ENCODE data around the gene MCF2L.

MCF2L gene

DNA sequence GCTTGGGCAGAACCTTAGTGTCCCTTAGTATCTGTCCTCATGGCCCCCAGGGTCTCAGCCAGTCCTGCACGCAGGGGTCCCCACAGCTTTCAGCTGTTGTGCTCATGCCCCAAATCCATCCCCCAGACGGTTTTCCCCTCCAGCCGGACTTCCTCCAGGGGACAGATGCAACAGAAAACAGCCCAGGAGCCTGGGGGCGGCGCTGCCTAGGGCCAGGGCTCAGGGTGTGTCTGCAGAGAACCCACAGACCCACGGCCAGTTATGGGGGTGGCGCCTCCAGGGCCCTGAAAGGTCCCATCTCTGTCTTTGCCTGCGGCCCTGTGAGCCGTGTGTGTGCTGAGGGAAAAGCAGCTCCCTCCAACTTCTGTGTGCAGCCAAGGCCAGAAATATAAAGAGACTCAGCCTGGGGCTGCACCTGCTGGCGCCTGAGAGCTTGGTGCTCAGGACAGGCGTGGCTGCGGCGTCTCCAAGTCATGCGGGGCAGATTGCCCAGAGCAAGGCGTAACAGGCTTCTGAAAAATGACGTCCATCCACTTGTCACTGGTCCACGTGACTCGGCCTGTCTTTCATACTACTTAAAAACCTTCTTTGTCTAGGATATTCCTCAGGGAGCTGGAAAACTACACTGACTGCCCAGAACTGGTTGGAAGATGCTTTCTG is 114.5 kb downstream of the MCF2L start:
- no peak for DNase-seq (ENCODE audit: low read depth)

DNA sequence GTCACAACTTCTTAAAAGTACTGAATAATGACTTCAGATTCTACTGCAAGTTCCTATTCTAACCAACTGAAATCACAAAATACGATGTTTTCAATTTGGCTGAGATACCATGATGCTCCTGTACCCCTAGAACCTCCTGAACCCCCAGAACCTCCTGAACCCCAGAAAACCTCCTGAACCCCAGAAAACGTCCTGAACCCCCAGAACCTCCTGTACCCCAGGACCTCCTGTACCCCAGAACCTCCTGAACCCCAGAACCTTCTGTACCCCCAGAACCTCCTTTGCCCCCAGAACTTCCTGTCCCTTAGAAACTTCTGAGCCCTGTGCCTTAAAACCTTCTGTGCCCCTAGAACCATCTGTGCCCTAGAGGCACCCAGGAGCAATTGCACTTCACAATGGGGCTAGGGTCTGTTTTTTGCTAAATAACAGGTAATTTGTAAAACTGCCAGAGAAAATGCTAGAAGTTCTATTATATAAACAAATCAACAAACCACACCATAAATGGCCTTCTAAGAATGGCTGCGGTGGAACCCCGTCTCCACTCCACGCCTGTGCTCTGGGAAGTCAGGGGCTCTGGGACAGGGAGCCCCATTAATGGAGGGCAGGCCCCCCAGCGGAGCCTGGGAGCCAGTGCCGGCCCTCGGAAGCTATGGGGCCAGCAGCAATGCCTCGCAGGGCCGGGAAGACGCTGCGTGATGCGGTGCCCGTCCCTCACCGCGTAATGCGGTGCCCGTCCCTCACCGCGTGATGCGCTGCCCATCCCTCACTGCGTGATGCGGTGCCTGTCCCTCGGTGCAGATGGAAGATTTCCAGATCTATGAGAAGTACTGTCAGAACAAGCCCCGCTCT is 115.3 kb downstream of the MCF2L start:
- no peak for DNase-seq (ENCODE audit: low read depth)

DNA sequence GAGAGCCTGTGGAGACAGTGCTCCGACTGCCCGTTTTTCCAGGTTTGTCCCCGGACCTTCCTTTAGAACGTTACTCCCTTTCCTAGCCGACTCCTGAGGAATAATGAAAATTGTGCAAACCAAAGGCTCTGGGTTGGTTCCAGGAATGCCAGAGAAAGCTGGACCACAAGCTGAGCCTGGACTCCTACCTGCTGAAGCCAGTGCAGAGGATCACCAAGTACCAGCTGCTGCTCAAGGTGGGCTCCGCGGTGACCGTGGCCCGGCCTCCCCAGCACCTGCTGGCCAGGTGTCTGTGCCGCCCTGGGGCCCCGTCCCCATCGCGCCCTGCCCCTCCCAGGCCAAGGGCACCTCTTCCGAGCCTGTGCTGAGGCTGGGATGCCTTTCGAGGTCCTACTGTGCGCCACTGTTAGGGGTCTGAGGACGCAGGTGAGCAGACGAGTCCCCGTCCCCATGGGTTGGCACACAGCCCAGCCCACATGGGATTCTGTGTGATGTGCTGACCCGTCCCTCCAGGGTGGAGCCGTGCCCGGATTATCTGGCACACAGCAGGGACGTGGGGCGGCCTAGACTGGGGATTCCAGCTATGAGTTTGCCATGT is 116.0 kb downstream of the MCF2L start:
- no peak for DNase-seq (ENCODE audit: low read depth)

GRCh38 chr13:113086031-113086750 is 117.2 kb downstream of the MCF2L start:
- no peak for DNase-seq (ENCODE audit: low read depth)

- DNase-seq (ENCODE audit: low read depth) = no peak
Measured at GRCh38 chr13:113086991-113087922, 118.2 kb downstream of the MCF2L start.

DNA sequence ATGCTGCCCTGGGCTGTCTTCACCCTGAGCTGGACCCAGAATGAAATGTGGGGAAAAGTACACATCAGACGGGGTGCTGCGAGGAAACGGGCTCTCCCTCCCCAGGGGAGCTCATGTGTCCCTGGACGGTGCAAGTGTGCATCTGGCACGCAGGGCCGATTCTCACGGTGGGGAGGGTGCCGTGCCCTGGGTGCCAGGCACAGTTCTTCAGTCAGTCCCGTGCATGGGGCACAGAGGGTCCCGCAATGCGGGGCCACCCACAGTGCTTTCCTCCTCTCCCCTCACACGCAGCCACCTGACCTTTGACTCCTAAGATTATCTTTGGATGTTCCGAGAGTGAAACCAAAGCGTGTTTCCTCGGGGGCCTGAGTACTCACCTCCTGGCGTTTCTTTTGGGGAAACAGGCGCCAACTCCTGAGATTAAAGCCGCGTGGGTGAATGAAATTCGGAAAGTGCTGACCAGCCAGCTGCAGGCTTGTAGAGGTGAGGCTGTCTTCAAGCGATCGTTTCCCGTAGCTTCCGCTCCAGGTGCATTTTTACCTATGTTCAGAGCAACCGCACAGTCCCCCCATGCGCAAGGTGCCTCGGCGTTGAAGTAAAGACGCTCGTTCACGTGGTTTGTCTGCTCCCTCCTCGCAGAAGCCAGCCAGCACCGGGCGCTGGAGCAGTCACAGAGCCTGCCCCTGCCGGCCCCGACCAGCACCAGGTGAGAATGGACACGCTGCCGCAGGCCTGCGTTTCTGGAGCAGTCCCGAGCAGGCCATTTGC is 119.1 kb downstream of the MCF2L start:
- DNase-seq (ENCODE audit: low read depth) = no peak

GRCh38 chr13:113088691-113089020 is 119.6 kb downstream of the MCF2L start:
- no peak for DNase-seq (ENCODE audit: low read depth)

DNA sequence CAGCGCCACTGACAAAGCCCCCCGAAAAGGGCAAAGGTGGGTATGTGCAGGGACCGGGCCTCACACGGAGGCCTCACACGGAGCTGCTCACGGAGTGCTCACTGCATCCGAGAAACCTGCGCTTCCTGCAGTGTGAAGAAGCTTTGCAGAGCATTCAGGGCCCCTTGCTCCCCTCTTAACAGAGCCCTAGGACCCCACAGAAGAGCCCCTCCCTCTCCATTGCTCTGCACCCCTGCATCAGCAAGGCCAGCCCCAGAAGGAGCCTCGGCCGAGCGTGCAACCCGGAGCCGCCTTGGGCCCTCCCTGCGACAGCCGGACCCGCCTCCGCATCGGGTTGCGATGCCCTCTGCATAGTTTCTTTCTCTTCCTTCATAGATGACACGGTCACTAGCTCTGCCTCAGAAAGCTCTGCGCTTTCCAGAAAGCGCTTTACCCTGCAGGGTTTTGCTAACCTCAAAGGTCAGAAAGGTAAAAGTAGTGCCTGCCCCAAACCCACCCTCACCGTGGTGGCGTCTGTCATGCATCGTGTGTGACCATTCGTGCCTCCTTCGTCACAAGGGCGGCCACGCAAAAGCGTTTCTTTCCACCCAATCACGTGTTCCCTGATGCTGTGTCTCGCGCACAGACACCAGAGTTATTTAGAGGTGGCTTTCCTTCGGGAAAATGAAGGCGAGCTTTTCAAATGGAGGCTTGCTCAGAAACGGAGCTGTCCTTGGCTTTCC is 120.8 kb downstream of the MCF2L start:
- no peak for DNase-seq (ENCODE audit: low read depth)

GRCh38 chr13:113090415-113090770 is 121.4 kb downstream of the MCF2L start:
- no peak for DNase-seq (ENCODE audit: low read depth)

DNA sequence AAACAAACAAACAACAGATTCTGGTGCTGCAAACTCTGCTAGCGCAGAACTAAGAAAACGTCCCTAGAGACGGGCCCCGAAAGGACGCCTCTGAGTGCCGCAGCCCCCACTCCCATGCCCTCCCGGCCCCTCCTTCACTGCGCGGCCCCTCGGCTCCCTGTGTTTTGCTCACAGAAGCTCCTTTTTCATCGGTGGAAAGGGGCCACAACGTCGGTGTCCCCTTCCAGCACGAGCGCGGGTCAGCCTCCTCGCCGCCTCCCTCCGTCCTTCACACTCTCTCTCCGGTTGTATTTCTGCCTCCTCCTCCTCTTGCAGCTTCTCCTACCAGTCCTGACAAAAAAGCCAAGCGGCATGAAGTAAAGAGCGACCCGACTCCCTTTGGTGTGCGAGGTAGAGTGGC is 121.8 kb downstream of the MCF2L start:
- DNase-seq (ENCODE audit: low read depth) = no peak

DNA sequence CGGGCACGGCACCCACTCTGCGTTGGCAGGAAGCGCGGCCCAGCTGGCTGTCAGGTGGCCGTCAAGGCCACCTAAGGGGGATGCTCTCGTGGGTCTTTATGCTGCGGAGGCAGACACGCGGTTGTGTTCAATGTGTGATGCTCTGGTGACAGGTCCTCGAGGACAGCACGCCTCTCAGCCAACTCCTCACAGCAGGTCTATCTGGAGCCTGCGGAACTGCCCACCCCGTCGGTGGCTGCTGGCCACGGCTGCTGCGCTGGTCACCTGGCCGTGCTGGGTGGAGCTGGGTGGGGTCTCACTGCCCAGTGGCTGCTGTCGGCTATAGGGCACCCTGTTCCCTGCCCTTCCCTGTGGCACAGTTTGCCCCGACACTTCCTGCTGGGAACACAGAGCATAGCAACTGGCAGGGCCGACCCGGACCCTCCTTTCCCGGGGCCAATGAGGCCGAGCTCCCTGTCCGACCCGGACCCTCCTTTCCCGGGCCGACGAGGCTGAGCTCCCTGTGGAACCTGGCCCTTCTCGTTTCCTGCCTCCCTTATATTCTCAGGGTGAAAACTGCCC is 122.3 kb downstream of the MCF2L start:
- no peak for DNase-seq (ENCODE audit: low read depth)

DNA sequence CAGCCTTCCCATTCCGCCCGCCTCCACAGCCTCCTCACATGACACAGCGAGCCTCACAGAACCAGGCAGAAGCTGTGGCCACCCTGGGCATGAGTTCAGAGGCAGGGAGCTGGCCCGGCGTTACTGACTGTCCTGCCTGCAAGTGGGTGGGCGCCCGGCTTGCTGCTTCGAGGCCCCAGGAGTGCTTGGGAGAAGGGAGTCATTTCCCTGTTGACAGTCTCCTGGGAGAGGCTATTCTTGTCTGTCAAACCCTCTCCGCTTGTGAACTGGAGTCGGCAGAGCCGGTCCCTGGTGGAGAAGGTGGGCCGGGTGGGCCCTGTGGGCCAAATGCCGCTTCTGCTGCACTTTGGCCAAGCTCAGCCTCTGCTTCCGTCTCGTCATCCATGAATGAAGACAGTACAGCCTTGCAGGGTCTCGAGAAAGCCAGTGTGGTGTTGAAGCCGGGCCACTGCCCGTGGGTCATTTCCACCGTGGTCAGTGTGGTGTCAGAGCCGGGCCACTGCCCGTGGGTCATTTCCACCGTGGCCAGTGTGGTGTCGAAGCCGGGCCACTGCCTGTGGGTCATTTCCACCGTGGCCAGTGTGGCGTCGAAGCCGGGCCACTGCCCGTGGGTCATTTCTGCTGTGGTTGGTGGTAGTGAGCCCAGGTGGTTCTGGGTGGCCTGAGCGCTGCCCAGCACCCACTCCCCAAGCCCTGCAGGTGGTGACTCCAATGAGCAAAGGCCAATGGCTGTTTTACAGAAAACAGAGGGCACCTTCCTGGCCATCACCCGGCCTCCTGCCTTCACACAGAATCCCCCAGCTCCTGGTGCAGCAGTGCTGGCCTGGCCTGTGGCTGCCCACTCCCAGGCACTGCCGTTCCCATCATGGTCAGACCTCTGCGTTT is 123.1 kb downstream of the MCF2L start:
- DNase-seq (ENCODE audit: low read depth) = no peak

DNA sequence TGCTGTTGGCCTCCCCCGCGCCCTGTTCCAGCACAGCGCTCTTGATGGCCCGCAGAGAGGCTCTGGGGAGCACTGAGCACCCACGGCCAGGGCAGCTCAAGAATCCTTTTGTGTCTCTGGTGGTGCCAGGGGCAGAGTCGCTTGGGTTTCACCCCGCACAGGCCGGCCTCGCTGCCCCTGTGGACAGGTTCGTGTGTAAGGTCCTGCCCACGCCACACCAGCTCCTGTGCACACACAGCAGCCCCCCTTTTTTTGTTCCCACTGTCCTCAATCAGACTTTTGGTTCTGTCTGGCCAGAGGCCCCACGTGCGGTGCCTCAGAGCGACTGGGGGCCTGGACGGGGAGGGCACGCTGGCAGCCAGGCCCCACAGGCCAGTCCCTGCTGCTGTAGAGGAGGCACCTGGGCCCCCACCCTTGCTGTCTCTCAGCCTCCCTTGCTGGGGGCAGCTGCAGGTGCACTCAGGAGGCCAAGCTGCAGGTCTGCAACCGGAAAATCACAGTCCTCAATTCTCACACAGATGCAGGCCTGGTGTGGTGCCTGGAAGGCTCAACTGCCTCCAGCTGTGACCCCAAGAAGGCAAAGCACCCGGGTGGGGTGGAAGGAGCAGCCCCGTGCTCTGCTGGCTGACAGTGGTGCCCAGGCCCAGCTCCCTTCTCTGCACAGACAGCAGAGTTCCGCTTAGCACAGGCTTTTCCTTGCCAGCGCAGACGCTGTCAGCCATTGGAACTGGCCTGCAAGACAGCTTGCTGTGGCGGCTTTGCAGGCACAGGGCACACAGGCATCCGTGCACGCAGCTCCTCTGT is 124.0 kb downstream of the MCF2L start:
- DNase-seq (ENCODE audit: low read depth) = no peak

DNA sequence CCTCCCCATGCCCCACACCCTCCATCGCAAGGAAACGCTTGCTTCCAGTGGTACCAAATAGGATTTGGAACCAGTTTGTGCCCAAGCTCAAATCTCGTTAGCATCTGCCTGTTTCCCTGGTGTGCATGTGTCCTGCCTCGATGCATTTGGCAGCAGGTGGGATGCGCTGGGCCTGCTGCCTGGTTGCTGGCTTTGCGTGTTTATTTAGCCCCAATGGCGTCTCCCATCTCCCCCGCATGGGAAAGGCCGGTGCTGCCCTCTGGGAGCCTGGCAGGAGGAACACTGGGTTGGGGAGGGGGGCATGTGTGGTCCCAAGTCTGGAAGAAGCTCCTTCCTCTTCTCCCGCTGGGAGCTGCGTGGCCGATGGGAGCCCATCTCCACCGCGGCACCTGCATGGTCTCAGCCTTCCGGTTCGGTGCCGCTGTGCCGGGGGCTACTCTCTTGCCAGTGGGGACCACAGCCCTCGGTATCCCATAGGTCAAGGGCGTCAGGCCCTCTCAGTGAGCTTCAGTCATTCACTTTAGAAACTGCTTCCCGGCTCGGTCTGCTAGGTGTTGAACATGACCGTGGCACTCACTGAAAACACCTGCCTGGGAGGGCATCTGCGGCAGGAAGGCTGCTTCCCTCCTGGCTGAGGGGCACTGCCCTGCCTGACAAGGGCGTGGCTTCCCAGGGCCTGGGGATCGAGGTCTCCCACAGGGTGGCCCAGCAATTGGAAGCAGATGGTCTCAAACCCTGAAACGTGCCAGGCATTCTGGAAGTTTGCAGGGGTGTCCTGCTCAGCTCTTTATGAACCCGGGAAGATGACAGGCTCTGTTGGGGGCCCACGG is 124.8 kb downstream of the MCF2L start:
- DNase-seq (ENCODE audit: low read depth) = no peak

GRCh38 chr13:113094410-113094800 is 125.4 kb downstream of the MCF2L start:
- no peak for DNase-seq (ENCODE audit: low read depth)

DNA sequence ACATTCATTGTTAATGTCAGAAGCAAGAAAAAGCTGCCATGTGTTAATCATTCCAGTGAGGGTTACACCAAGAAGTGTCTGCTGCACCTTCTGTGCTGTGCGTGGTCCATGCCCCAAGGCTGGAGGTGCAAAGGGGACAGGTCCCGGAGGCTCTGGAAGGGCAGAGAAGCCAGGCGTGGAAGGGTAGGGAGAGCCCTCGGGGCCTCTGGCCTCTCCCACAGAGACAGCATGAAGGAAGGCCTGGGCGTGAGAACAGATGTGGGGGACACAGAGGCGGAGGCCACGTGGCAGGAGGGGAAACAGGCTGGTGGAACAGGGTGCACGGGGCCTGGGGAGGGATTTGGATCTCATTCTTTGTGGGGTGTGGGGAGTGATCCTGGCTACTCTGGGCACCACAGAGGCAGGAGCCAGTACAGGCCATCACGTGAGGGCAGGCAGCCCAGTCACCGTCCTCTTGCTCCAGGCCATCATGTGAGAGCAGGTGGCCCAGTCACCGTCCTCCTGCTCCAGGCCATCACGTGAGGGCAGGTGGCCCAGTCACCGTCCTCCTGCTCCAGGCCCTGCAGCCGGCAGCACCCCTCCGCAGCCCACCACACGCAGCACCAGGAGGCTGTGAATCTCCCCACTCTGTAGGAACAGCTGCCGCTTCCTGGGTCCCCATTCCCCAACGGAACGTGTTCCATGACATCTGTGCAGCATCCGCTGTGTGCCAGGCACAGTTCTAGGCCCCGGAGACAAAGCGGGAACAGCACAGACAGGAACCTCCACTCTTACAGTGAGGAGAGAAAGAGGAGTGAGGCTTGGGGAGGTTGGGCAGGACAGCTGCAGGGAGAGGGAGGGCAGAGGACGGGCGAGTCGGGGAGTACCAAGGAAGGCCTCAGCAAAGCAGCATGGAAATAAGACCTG is 126.4 kb downstream of the MCF2L start:
- no peak for DNase-seq (ENCODE audit: low read depth)
